AG20443 (cell line): ENCODE measurements around the gene MKI67.
"Not testable (repeated sequence)": the region's sequence is repeated elsewhere in the genome, so short reads cannot be mapped to it uniquely, and the experiment has no call there.

ENCODE experiments used
- DNase-seq: peaks from one replicate; pipeline ENCODE4 v3.0.0; 2012; ENCODE audit warnings: low spot score, mixed read lengths

Gene MKI67, protein sequence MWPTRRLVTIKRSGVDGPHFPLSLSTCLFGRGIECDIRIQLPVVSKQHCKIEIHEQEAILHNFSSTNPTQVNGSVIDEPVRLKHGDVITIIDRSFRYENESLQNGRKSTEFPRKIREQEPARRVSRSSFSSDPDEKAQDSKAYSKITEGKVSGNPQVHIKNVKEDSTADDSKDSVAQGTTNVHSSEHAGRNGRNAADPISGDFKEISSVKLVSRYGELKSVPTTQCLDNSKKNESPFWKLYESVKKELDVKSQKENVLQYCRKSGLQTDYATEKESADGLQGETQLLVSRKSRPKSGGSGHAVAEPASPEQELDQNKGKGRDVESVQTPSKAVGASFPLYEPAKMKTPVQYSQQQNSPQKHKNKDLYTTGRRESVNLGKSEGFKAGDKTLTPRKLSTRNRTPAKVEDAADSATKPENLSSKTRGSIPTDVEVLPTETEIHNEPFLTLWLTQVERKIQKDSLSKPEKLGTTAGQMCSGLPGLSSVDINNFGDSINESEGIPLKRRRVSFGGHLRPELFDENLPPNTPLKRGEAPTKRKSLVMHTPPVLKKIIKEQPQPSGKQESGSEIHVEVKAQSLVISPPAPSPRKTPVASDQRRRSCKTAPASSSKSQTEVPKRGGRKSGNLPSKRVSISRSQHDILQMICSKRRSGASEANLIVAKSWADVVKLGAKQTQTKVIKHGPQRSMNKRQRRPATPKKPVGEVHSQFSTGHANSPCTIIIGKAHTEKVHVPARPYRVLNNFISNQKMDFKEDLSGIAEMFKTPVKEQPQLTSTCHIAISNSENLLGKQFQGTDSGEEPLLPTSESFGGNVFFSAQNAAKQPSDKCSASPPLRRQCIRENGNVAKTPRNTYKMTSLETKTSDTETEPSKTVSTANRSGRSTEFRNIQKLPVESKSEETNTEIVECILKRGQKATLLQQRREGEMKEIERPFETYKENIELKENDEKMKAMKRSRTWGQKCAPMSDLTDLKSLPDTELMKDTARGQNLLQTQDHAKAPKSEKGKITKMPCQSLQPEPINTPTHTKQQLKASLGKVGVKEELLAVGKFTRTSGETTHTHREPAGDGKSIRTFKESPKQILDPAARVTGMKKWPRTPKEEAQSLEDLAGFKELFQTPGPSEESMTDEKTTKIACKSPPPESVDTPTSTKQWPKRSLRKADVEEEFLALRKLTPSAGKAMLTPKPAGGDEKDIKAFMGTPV (N-terminal part only)

DNA sequence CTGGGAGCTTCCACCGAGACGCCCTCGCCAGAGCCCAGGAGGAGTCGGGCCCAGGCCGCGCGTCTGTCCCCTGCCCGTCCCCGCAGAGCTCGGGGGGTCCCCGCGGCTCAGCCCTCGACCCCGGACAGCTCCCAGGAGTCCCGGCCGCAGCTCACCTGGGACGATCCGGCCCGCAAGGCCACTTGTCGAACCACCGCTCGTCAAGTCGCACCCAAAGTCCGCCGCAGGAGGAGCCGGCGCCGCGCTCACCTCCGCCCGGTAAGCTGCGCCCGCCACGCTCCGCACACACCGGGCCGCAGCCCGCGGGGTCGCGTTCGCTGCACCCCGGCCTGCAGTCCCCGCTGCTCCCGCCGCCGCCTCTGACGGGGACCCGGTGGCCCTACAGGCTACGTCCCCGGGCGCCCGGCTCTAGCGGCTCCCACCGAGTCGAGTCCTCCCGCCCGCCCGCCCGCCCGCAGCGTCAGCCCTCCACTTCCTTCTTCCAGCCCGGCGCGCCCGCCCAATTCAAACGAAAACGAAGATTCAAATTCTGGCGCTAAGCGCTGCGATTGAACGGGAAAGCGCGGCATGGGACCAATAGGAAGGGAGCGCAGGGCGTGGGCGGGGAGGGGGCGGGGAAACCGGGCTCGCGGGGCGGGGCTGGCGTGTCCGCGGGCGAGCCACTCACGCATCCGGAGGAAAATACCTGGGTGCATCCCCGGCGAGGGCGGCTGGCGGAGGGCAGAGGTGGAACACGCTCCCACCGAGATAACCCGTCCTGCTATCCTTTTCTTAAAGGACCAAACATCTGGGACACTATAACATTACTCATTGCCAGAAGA is at the start of gene MKI67:
Gene MKI67 (minus strand): TSS at position 480 of the 821 bp plus-strand sequence. CDS start 756 bp downstream, outside the sequence.
- DNase-seq = peak; percentile 97

DNA sequence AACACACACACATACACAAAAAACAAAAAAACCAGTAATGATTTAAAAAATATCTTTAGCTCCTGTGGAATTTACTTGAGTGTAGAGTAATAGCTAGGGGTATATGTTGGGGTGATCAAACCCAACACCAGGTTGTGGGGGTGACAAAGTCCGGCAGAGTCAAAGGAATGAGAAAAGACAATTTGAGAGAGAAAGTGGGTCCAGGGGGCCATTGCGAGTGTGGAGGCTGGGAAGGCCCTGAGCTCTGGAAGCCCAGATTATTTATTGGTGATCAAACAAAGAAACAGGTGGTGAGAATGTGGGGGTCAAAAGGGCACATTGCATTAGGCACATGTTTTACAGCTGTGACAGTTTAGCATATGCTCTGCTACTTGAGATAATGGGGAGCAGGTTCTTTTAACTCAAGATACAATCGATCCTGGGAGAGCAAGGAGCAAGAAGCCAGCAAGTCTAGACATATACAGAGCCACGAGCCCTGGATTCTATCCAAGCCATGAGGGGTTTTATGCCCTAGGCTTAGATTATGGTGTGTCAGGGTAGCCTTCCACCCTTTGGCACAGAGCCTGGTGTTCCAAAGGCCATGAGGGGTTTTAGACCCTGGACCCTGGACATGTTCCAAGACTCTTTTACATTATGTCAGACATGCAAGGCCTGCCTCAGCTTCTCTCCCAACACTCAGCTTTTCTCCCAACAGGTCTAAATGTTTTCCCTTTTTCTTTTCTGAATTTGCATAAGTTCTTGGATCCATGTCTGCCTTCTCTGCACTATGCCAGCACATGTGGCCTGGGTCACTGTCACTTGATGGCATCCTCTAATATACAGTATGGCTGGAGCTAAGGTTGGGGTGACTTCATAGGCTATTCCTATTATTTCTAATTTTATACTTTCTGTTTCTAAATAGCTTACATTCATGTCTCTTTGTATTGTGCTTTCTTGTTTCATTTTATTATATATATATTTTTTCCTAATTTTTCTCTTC is 48.6 kb upstream of the MKI67 start:
- DNase-seq = no peak

DNA sequence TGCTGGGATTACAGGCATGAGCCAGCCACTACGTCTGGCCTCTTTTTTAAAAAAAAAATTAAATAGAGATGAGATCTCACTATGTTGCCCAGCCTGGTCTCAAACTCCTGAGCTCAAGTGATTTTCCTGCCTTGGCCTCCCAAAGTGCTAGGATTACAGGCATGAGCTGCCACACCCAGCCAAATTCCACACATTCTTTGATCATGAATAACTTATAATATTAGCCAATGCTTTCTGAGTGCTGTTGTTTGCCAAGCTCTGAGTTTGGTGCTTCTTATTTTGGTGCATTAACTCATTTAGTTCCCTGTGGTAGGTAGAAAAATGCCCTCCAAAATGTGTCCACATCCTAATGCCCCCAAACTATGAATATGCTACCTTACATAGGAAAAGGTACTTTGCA is 47.2 kb upstream of the MKI67 start:
- DNase-seq = no peak

DNA sequence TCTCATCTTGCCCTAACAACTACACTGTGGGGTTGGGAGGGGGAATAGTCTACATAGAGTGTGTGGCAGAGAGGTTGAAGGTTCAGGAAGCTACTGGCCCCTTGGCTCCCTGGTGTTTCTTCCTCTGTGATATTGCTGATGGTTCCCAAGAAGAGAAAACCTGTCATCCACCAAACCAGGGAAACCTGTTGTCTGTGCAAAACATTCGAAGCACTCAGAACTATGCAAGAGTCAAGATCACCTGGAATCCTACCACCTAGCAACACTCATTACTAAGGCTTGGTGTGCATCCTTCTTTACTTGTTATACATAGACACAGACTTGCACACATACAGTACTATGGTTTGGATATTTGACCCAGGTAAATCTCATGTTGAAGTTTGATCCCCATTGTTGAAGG is 46.5 kb upstream of the MKI67 start:
- no peak for DNase-seq

DNA sequence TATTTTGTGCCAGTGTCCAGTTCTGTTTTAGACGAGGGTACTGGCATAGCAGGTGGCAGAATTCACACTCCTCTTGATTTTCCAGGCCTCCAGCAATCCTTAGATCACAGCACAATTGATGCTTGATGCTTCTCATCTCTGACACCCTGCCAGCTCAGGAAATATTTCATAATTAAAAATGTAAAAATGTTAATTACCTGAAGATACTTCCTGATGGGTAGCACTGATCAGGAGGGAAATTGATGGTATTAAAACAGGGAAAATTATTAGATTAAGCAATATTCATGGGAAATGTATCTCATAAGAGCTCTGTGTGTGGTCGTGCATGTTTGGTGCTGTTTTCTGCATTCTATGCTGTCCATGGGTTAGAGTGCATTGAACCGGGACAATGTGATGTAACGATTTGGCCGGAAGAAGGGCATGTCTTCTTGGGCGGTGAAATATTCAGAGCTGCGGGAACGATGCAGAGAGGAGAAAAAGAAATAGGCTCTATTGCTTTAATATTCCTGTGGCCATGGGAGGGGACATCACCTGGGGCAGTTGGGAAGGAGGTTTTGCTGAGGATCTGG is 43.7 kb upstream of the MKI67 start:
- no peak for DNase-seq

DNA sequence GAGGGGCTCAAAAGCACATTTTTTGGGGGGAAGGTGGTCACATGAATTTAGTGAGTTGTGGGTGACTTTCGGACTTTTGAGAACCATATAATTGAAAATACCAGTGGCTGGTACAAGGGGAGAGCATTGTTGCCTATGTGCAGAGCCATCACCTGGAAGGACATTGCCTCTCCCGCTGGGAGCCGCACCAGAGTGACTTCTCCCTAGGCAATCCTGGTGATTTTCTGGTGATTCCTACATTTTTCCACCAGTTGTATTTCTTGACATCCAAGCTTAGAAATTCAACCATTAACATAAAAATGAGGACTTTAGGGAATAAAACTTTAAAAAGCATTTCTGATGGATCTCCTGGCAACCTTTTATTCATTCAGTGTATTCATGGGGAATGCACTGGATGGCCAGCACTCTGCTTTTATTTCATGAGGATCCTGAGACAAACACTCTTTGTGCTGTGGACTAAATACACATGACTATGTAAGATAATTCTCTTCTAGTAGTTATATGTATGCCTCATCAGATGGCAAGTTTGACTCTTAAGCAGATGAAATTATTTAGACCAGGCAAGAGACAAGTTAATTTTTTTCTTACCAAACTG is 41.8 kb upstream of the MKI67 start:
- DNase-seq = no peak

DNA sequence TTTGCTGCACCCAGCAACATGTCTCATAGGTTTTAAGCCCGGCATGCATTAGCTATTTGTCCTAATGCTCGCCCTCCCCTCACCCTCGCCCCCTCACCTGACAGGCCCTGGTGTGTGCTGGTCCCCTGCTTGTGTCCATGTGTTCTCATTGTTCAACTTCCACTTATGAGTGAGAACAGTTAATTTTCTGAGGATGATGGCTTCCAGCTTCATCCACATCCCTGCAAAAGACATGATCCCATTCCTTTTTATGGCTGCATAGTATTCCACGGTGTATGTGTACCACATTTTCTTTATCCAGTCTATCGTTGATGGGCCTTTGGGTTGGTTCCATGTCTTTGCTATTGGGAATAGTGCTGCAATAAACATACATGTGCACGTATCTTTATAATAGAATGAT is 40.9 kb upstream of the MKI67 start:
- not testable (repeated sequence) for DNase-seq

DNA sequence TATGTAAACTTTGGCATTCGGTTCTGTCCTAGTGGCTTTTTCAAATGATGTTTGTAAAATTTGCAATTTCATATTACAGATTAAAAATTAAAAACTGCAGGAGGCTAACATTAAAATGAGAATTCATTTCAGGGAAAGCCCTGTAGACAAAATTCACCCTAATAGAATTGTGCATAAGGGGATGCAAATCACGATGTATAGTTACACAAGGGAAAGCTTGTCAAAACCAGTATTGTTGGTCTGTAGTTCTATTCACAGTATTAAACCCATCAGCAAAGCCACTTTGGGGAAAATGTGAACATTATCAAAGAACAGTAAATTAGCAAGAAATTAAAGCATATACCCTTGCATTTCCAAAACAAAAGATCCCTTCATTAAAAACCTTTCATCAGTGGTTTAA is 39.9 kb upstream of the MKI67 start:
- DNase-seq = no peak

DNA sequence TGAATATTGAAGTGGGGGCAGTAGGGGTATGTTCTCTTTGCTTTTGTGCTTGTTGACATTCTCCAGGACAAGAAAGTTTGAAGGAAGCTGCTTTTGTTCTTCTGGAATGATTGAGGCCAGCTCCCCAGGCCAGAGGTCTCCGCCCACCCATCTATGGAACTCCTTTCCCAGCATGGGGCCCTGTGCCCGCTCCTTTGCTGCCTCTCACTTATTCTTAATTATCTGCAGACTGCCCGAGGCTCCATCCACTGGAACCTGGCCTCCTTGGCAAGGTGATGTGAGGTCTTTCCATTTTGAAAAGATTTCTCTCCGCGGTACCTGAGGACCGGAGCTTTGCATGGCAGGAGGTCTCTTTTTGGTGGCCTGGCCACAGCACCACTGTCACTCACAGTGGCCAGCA is 39.3 kb upstream of the MKI67 start:
- DNase-seq = no peak

DNA sequence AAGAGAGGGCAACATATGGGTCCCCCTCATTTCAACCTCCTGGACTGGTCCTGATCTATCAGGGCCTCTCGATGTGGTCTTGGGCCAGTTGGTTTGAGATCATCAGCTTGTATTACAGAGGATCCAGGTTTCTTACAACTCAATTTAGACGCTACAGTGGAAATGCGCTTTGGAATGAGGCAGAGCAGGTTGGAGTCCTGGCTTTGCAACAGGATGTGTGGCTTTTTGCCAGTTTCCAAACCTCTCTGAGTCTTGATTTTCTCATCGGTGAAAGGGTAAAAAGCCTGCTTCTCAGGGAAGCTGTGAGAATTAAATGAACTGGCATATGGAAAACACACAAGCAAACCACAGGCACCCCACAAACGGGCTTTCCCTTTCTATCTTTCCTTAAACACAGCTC is 37.5 kb upstream of the MKI67 start:
- no peak for DNase-seq

DNA sequence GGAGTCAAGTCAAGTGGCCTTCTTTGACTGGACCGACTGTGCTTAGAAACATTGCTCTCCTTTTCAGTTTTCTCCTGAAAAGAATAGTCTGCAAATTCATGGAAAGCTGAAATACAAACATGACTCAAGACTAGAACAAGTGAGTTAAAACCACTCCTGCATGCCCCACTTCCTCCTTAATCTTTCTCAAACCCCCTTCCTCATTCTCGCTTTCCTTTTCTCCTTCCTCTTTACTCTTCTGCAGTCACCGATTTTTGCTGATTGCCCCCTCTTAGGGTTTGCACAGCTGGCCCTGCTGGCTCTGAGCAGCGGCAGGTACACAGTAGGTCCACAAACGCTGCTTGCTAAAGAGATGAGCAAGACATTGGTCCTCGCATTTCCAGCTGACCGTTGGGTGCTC is 34.8 kb upstream of the MKI67 start:
- DNase-seq = no peak

DNA sequence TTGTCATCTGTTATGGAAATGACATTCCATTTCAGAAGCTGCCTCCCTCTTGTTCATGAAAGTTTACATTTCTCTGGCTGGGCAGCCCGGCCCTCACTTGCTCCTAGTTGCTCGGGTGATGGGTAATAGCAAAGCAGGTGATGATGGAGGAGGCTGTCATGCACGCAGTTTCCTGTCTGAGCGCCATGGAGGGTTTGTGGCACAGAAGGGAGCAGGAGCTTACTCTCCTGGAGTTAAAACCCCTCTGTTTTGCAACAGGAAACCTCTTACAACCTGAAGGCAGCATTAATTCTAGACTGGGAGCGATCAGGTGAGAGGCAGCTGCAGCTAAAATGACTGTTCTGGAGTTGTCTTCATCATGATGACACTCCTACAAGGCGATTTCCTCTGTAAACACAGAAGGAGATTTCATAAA is 34.1 kb upstream of the MKI67 start:
- DNase-seq = no peak

DNA sequence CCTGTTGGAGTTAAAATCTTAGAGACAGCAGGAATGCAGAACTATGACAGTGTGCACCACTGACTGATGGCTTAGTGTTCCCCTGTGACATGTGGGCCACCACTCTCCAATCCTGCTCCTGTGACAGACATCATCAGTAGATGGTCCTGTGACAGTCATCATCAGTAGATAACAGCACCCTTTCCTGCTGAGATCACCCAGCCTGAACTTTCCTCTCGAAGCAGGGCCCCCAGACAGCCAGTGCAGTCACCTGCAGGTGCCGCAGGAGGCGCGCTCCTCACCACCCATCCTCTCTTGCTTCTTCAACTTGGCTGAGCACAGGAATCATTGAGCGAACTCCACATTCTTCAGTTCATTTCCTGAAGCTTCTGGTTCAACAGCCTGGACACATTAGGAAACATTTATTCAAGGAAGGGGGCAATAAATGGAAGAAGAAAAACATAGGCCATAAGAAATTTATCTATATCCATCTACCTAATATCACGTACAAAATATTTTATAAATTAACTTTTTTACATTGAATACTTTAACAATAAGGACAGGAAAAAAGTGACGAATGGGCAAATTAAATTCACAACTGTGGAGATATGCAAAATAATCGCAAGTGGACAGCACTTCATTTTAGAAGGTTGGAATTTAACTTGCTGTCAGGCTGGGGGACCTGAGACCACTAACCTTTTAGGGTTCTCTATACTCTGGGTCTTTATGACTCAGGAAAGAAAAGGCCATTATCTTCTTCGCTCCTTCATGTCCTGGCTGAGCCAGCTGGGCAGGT is 32.0 kb upstream of the MKI67 start:
- no peak for DNase-seq

DNA sequence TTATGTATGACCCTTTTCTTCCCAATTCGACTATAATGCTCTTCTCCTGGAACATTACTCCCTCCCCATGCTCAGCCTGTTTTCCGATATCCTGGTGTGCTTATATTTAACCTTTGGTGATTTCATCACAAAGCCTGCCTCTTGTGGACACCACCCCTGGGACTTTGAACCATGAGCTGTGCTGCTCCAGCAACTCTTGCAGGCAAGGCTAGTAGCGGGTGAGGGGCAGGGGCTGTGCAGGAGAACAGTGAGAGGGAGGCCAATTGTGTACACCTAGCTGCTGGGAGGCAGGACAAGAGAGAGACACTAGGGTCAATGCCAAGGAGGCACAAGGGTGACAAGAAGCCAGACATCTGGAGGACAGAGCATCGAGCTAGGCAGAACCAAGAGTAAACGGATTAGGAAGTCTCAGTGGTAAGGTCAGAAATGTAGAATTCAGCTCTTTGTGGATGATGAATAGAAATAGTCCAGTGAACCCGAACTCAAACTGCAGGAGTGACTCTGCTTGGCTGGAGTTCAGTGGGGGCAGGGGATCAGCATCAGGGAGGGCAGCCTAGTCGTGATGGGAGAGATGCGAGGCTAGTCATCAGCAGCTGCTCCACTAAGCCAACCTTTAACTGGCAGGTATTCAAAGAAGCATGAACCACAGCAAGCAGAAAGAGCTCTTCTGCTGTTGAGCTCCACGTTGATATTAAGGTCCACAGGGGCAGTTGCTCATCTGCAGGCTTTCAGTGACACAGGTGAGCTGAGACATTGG is 31.0 kb upstream of the MKI67 start:
- no peak for DNase-seq

DNA sequence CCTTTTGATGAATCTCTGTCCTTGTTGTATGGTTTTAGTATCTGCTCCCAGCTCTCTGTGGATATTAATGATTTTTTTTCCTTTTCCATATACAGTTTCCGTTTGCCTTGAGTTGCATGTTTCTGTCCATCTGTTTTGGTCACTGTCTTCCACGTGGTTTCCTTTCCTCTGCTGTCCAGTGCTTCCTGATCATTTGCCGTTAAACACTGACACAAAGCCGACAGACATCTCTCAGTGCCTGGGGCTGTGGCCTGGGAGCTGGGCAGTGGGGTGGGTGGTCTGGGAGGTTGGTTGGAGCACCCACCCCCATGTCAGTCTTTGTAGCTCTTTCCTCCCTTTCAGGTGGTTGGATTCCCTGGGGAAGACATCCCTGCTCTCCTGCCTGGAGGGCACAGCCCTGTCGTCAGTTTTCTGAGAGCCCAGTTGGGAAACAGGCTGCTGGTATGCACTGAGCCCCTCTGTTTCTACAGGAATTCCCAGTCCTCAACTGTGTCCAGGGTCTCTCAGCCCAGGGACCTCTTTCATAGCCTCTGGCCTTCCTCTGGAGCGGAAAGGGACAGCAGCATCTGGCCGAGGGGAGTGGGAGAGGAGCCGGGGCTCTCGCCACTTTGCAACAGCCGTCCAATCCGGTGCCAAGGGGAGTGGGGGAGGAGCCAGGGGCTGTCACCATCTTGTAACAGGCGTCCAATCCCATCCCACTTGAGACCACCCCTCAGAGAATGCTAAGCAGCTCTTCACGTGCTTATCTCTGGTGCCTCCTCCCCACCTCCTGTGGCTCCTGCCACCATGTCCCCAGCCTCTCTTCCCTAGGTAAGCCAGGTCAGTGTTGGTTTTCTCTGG is 26.7 kb upstream of the MKI67 start:
- no peak for DNase-seq

DNA sequence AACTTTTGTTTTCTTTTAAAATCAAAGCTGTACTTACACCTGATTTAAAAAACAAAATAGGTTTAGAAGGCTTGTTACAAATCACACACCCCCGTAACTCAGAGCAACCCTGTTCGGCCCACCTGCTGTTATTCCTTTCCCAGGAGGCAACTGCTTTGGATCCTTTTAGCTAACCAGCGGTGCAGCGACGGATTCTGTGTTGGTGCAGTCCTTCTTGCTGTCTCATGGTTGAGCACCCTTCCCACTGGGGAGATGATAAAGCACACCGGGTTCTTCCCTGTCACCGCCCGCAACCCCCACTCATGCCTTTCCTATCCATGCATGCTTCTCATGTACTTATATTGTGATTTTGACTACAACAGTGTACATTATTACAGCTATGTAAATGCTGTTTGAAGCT is 24.8 kb upstream of the MKI67 start:
- no peak for DNase-seq

DNA sequence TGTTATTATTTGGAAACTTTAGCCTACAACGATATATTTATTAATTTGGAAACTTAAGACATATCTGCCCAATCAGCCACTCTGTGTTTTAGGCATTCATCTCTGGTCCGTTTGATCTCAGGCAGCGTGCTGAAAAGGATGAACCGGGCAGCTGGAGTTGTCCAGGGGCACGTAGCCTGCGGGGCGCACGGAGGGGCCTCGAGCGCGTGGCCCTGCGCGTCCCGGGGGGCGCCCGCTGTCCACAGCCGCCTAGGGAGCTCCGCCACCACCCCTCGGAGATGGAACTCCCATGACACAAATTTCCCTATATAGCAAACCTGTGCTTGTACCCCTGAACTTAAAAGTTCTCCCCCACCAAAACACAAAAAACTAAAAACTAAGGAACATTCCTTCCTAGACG is 24.3 kb upstream of the MKI67 start:
- DNase-seq = no peak
